Measurements from ENCODE around the gene KIAA0232. TPM values are rescaled to one million over a fixed set of nuclear protein-coding genes. Genes with fewer than 3 reads are reported as not detected.

KIAA0232 gene
- total and polyA plus RNA-seq, 9 donors: 8.7 to 41.4 (median 38.5) TPM

Other genes starting within 250 kb of the KIAA0232 start
- gene MAN2B2, start 207.5 kb upstream of the KIAA0232 start, total RNA-seq: 10 to 100 TPM; 19.1 to 49.2 (median 40.4) TPM
- 10 to 100 TPM; 26.8 to 27.1 TPM for gene MAN2B2, start 207.5 kb upstream of the KIAA0232 start, polyA plus RNA-seq
- gene MRFAP1, start 142.0 kb upstream of the KIAA0232 start, total RNA-seq: 100 to 1,000 TPM; 154 to 367 (median 300) TPM
- gene MRFAP1, start 142.0 kb upstream of the KIAA0232 start, polyA plus RNA-seq: 100 to 1,000 TPM; 340 to 351 TPM
- 1 to 10 TPM in 1 of 7 donors, under 1 TPM in 4, not detected in 2; 0.37 to 2.1 (median 0.81) TPM for gene S100P, start 88.8 kb upstream of the KIAA0232 start, total RNA-seq
- under 1 TPM in 1 of 2 donors, not detected in 1; 0.97 TPM for gene S100P, start 88.8 kb upstream of the KIAA0232 start, polyA plus RNA-seq
- 10 to 100 TPM; 59.3 to 73.6 (median 65.3) TPM for gene MRFAP1L1, start 72.9 kb upstream of the KIAA0232 start, total RNA-seq
- gene MRFAP1L1, start 72.9 kb upstream of the KIAA0232 start, polyA plus RNA-seq: 10 to 100 TPM; 65.1 to 80.6 TPM
- 10 to 100 TPM; 15.4 to 26.9 (median 18.9) TPM for gene BLOC1S4, start 66.6 kb upstream of the KIAA0232 start, total RNA-seq
- 10 to 100 TPM in 1 of 2 donors, 1 to 10 TPM in 1; 8.8 to 15.4 TPM for gene BLOC1S4, start 66.6 kb upstream of the KIAA0232 start, polyA plus RNA-seq
- gene TBC1D14, start 127.1 kb downstream of the KIAA0232 start, total RNA-seq: 10 to 100 TPM; 19.9 to 39.6 (median 34.4) TPM
- gene TBC1D14, start 127.1 kb downstream of the KIAA0232 start, polyA plus RNA-seq: 10 to 100 TPM; 24.7 to 40.0 TPM